ENCODE measurements around the gene YTHDF2.
"Not testable (repeated sequence)": the region's sequence is repeated elsewhere in the genome, so short reads cannot be mapped to it uniquely, and the experiment has no call there.

YTHDF2 gene

DNA sequence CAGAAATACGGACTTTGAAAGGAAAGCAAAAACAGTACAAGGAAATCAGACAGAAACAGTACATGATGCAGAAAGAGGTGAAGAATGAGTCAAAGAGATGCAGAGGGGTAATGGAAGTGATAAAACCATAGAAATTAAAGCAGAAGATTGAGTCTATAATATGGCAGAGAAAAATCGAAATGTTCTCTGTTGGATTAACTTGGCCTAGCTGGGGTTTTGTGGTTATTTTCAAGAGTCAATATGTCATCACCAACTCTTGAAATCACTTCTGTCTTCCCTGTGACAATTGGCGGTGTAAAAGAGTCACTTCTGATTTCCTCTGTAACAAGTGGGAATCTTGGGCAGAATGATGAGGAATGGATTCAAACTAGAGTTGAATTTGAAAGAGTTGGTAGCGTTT lies 7.4 kb downstream of the YTHDF2 start:
- DNase-seq (ENCODE audit: low spot score) = no peak
- CTCF ChIA-PET = no interaction called here
- POLR2A ChIA-PET (ENCODE audit: low non-redundant PET) = no interaction called here
- H3K27ac ChIP-seq = no peak overlapping the region
- TF ChIP-seq, protein P1, sequence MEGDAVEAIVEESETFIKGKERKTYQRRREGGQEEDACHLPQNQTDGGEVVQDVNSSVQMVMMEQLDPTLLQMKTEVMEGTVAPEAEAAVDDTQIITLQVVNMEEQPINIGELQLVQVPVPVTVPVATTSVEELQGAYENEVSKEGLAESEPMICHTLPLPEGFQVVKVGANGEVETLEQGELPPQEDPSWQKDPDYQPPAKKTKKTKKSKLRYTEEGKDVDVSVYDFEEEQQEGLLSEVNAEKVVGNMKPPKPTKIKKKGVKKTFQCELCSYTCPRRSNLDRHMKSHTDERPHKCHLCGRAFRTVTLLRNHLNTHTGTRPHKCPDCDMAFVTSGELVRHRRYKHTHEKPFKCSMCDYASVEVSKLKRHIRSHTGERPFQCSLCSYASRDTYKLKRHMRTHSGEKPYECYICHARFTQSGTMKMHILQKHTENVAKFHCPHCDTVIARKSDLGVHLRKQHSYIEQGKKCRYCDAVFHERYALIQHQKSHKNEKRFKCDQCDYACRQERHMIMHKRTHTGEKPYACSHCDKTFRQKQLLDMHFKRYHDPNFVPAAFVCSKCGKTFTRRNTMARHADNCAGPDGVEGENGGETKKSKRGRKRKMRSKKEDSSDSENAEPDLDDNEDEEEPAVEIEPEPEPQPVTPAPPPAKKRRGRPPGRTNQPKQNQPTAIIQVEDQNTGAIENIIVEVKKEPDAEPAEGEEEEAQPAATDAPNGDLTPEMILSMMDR (conservative IDR thresholded peaks at IDR 0.05; ENCODE audit: low read depth) = no peak

DNA sequence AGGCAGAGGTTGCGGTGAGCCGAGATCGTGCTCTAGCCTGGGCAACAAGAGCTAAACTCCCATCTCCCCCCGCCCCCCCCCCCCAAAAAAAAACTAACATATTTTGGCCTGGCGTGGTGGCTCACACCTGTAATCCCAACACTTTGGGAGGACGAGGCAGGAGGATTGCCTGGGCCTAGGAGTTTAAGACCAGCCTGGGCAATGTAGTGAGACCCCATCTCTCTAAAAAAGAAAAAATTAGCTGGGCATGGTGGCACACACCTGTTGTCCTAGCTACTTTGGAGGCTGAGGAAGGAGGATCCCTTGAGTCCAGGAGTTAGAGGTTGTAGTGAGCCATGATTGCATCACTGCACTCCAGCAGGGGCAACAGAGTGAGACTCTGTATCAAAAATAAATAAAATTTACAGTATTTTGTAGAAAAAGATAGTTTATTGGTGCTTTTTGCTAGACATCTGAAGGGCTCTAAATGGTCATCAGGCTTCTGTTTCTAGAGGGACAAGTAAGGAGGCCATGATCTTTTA lies 9.0 kb downstream of the YTHDF2 start:
- TF ChIP-seq, protein P1 (conservative IDR thresholded peaks at IDR 0.05; ENCODE audit: low read depth) = no peak
- CTCF ChIA-PET = interaction anchor here (0.6 kb wide), 1 partner anchor 9 kb away, joined by 3 read pairs; no protein-coding TSS in a partner anchor
- POLR2A ChIA-PET (ENCODE audit: low non-redundant PET) = no interaction called here
- no peak overlapping the region for H3K27ac ChIP-seq
- DNase-seq (ENCODE audit: low spot score) = no peak

DNA sequence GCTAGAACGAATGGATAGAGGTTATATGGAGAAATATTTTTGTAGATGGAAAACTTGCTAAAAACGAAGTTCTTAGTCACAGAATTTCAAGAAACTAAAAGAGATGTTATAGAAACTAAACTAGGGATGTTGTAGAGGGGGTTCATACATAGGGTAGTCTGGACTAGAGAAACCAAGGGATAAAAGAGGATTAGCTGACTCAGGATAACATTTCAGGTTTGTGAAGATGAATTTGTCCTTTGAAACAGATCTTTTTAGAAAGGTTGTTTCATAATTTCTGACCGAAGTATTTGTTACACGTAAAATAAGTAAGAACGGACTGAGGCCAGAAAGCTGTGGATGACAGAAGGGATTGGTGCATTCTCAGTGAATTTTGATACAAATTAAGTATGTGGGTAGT lies 13.6 kb downstream of the YTHDF2 start:
- ChIA-PET POLR2A (ENCODE audit: low non-redundant PET) (interaction anchor here (0.5 kb wide), 1 partner anchor 8 kb away, joined by 4 read pairs; no protein-coding TSS in a partner anchor), CTCF (no interaction called here)

DNA sequence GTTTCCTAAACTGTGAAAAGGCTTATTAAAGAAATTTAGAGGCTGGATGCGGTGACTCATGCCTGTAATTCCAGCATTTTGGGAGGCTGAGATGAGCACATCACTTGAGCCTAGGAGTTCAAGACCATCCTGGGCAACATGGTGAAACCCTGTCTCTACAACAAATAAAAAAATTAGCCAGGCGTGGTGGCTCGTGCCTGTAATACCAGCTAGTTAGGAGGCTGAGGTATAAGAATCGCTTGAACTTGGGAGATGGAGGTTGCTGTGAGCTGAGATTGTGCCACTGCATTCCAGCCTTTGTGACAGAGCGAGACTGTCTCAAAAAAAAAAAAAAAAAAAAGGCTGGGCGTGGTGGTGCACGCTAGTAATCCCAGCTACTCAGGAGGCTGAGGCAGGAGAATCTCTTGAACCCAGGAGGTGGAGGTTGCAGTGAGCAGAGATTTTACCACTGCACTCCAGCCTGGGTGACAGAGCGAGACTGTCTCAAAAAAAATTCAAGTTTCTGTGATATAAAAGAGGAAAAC lies 14.1 kb downstream of the YTHDF2 start:
- ChIA-PET CTCF (interaction anchor here (1.7 kb wide), 1 partner anchor 14 kb away, joined by 8 read pairs; the partner anchor contains the start of gene YTHDF2), POLR2A (ENCODE audit: low non-redundant PET) (interaction anchor here (0.5 kb wide), 1 partner anchor 9 kb away, joined by 4 read pairs; no protein-coding TSS in a partner anchor)
- H3K27ac ChIP-seq = peak overlapping the region; percentile 51
- DNase-seq (ENCODE audit: low spot score) = not testable (repeated sequence)

More for the DNA sequence above, 13.6 kb downstream of the YTHDF2 start:
- H3K27ac ChIP-seq = peak overlapping the region; percentile 29; the same call in 1 of the 2 replicates
- DNase-seq (ENCODE audit: low spot score) = no peak
- TF ChIP-seq, protein P1 (conservative IDR thresholded peaks at IDR 0.05; ENCODE audit: low read depth) = no peak

DNA sequence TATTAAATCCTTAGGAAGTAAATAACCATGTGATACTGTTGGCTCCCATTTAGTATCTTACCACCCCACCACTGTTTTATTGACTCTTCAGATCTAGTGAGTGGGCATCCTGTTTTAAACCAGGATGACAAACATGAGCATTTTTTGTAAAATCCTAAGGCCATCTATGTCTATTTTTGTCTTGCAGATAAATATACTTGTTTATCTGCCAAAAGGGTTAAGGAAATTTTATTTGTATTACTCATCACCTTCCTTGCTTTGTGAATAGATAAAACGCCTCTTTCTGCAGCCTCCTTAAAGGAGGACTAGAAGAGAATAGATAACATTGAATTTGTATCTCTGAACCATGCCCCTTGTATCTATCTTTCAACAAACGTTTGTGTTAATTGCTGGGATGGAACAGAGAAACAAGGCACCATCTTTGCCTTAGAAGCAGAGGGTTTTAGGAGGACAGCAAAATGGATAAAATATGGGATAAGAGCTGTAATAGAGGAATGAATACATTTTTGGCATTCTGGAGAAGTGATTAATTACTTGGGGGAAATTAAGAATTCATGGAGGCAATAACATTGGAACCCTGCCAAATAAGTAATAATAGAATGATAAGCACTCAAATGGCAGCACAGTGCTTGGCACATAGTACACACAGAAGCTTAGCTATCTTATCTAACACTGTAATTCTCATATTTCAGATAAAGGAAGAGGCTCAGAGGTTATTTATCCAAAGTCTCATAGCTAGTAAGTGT lies 14.7 kb downstream of the YTHDF2 start:
- CTCF ChIA-PET = interaction anchor here (0.8 to 1.7 kb wide), 2 partner anchors 9 to 15 kb away, joined by 5 to 8 read pairs; partner anchors contain the start of gene YTHDF2
- no peak overlapping the region for H3K27ac ChIP-seq

DNA sequence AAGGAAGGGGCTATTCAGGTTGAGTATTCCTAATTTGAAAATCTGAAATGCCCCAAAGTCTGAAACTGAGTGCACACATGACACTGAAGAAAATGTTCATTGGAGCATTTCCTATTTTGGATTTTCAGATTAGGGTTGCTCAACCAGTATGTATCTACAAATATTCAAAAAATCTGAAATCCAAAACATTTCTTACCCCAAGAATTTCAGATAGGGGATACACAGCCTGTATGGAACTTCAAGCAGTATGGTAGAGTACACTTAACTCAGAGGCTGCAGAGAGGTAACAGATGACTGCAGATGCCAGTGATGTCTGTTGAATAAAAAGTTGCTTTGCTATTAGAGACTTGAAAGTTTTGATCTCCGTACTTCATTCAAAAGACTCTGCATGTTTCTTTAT lies 19.0 kb downstream of the YTHDF2 start:
- ChIA-PET CTCF (interaction anchor here (0.7 kb wide), 2 partner anchors 10 to 11 kb away, joined by 3 read pairs; no protein-coding TSS in a partner anchor), POLR2A (ENCODE audit: low non-redundant PET) (no interaction called here)
- no peak overlapping the region for H3K27ac ChIP-seq
- TF ChIP-seq, protein P1 (conservative IDR thresholded peaks at IDR 0.05; ENCODE audit: low read depth) = no peak
- no peak for DNase-seq (ENCODE audit: low spot score)

More for the DNA sequence above, 14.7 kb downstream of the YTHDF2 start:
- TF ChIP-seq, protein P1 (conservative IDR thresholded peaks at IDR 0.05; ENCODE audit: low read depth) = no peak
- POLR2A ChIA-PET (ENCODE audit: low non-redundant PET) = interaction anchor here (0.7 kb wide), 2 partner anchors 12 to 102 kb away, joined by 3 to 5 read pairs; no protein-coding TSS in a partner anchor
- peak; percentile 38 for DNase-seq (ENCODE audit: low spot score)
